GM21619 (cell line): ENCODE measurements around the gene LARP6.
"Not testable (repeated sequence)": the region's sequence is repeated elsewhere in the genome, so short reads cannot be mapped to it uniquely, and the experiment has no call there.

Experiments
- ATAC-seq: cut with Tn5 transposase; IDR thresholded peaks from one replicate; pipeline ENCODE4 v1.9.1; 2021; ENCODE audit not compliant: unreplicated experiment

The LARP6 gene

GRCh38 chr15:70831094-70831911 is 22.7 kb downstream of the LARP6 start:
- ATAC-seq = no peak

GRCh38 chr15:70830615-70831014 is 23.3 kb downstream of the LARP6 start:
- no peak for ATAC-seq

GRCh38 chr15:70829371-70830166 is 24.4 kb downstream of the LARP6 start:
- ATAC-seq = no peak

GRCh38 chr15:70827721-70828120 is 26.2 kb downstream of the LARP6 start:
- no peak for ATAC-seq

- no peak for ATAC-seq
Measured at GRCh38 chr15:70826634-70827033, 27.3 kb downstream of the LARP6 start.

GRCh38 chr15:70825841-70826240 is 28.1 kb downstream of the LARP6 start:
- ATAC-seq = no peak

- ATAC-seq = no peak
Measured at GRCh38 chr15:70823196-70823595, 30.8 kb downstream of the LARP6 start.

GRCh38 chr15:70820214-70820613 is 33.7 kb downstream of the LARP6 start:
- ATAC-seq = no peak

GRCh38 chr15:70818580-70818979 is 35.4 kb downstream of the LARP6 start:
- no peak for ATAC-seq

- no peak for ATAC-seq
Measured at GRCh38 chr15:70817266-70817665, 36.7 kb downstream of the LARP6 start.

GRCh38 chr15:70815604-70816003 is 38.4 kb downstream of the LARP6 start:
- ATAC-seq = no peak

GRCh38 chr15:70815011-70815410 is 38.9 kb downstream of the LARP6 start:
- ATAC-seq = not testable (repeated sequence)

GRCh38 chr15:70812827-70813364 is 41.1 kb downstream of the LARP6 start:
- ATAC-seq = no peak

GRCh38 chr15:70810916-70811578 is 42.9 kb downstream of the LARP6 start:
- ATAC-seq = no peak

- no peak for ATAC-seq
Measured at GRCh38 chr15:70806992-70807712, 46.8 kb downstream of the LARP6 start.

GRCh38 chr15:70804388-70804787 is 49.6 kb downstream of the LARP6 start:
- not testable (repeated sequence) for ATAC-seq

- no peak for ATAC-seq
Measured at GRCh38 chr15:70802629-70803028, 51.3 kb downstream of the LARP6 start.

- ATAC-seq = no peak
Measured at GRCh38 chr15:70801109-70801508, 52.8 kb downstream of the LARP6 start.

- no peak for ATAC-seq
Measured at GRCh38 chr15:70799667-70800450, 54.1 kb downstream of the LARP6 start.

- ATAC-seq = no peak
Measured at GRCh38 chr15:70797464-70797863, 56.5 kb downstream of the LARP6 start.
